Ishikawa (cell line): Measurements from ENCODE around the gene COL4A2.

ENCODE experiments used
- CEBPB ChIP-seq: IDR thresholded peaks from 2 replicates; pipeline ENCODE4 v1.6.1; 2012
- CREB1 ChIP-seq: IDR thresholded peaks from 2 replicates; pipeline ENCODE4 v1.6.1; 2012; ENCODE audit warnings: low read depth
- EGR1 ChIP-seq: IDR thresholded peaks from 2 replicates; pipeline ENCODE4 v1.6.1; 2012
- EP300 ChIP-seq: IDR thresholded peaks from 2 replicates; pipeline ENCODE4 v1.6.1; 2012; ENCODE audit warnings: borderline replicate concordance
- FOXM1 ChIP-seq: IDR thresholded peaks from 2 replicates; pipeline ENCODE4 v1.6.1; 2012; ENCODE audit warnings: low read depth, borderline replicate concordance
- NFIC ChIP-seq: IDR thresholded peaks from 2 replicates; pipeline ENCODE4 v1.6.1; 2012
- RAD21 ChIP-seq: IDR thresholded peaks from 2 replicates; pipeline ENCODE4 v1.6.1; 2012; ENCODE audit warnings: low read depth
- TAF1 ChIP-seq: IDR thresholded peaks from 2 replicates; pipeline ENCODE4 v1.6.1; 2012; ENCODE audit warnings: low read depth, mild to moderate bottlenecking
- TCF12 ChIP-seq: IDR thresholded peaks from 2 replicates; pipeline ENCODE4 v1.6.1; 2012; ENCODE audit warnings: low read depth
- TEAD4 ChIP-seq: IDR thresholded peaks from 2 replicates; pipeline ENCODE4 v1.6.1; 2012
- YY1 ChIP-seq: IDR thresholded peaks from 2 replicates; pipeline ENCODE4 v1.6.1; 2012; ENCODE audit warnings: low read depth
- ZBTB7A ChIP-seq: IDR thresholded peaks from 2 replicates; pipeline ENCODE4 v1.6.1; 2012; ENCODE audit warnings: low read depth
- TF ChIP-seq, protein P1 (sequence below): IDR thresholded peaks from 2 replicates; pipeline ENCODE4 v1.6.1; 2012; ENCODE audit warnings: low read depth, mild to moderate bottlenecking
- TF ChIP-seq, protein P2 (sequence below): IDR thresholded peaks from 2 replicates; pipeline ENCODE4 v1.6.1; 2012
- TF ChIP-seq, protein P3 (sequence below): IDR thresholded peaks from 2 replicates; pipeline ENCODE4 v1.6.1; 2012

COL4A2 gene

DNA sequence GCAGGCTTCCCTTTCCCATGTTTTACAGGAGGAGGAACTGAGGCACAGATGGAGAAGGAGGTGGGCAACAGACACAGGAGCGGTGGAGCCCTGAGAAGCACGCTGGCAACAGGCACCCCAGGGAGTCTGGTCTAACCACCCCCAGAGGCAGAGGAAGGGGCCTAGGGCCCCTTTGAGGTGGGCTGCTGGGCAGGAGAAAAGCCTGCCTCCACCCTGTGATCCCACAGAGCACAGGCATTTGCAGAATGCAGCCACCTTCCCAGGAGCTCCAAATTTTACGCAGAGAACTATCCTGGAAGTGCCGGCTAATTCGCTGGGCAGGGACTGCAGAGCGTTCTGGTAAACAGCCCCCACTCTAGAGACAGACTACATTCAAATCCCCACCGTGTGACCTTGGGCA lies 224.0 kb downstream of the COL4A2 start:
- TF ChIP-seq TAF1 (no peak), ZBTB7A (no peak), TEAD4 (no peak), NFIC (no peak), RAD21 (no peak), FOXM1 (no peak), CEBPB (no peak), YY1 (no peak), EP300 (no peak), CREB1 (no peak), EGR1 (no peak), TCF12 (no peak)
- TF ChIP-seq, protein P1, sequence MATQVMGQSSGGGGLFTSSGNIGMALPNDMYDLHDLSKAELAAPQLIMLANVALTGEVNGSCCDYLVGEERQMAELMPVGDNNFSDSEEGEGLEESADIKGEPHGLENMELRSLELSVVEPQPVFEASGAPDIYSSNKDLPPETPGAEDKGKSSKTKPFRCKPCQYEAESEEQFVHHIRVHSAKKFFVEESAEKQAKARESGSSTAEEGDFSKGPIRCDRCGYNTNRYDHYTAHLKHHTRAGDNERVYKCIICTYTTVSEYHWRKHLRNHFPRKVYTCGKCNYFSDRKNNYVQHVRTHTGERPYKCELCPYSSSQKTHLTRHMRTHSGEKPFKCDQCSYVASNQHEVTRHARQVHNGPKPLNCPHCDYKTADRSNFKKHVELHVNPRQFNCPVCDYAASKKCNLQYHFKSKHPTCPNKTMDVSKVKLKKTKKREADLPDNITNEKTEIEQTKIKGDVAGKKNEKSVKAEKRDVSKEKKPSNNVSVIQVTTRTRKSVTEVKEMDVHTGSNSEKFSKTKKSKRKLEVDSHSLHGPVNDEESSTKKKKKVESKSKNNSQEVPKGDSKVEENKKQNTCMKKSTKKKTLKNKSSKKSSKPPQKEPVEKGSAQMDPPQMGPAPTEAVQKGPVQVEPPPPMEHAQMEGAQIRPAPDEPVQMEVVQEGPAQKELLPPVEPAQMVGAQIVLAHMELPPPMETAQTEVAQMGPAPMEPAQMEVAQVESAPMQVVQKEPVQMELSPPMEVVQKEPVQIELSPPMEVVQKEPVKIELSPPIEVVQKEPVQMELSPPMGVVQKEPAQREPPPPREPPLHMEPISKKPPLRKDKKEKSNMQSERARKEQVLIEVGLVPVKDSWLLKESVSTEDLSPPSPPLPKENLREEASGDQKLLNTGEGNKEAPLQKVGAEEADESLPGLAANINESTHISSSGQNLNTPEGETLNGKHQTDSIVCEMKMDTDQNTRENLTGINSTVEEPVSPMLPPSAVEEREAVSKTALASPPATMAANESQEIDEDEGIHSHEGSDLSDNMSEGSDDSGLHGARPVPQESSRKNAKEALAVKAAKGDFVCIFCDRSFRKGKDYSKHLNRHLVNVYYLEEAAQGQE = no peak
- TF ChIP-seq, protein P2, sequence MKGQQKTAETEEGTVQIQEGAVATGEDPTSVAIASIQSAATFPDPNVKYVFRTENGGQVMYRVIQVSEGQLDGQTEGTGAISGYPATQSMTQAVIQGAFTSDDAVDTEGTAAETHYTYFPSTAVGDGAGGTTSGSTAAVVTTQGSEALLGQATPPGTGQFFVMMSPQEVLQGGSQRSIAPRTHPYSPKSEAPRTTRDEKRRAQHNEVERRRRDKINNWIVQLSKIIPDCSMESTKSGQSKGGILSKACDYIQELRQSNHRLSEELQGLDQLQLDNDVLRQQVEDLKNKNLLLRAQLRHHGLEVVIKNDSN = no peak
- TF ChIP-seq, protein P3, sequence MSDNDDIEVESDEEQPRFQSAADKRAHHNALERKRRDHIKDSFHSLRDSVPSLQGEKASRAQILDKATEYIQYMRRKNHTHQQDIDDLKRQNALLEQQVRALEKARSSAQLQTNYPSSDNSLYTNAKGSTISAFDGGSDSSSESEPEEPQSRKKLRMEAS = no peak

DNA sequence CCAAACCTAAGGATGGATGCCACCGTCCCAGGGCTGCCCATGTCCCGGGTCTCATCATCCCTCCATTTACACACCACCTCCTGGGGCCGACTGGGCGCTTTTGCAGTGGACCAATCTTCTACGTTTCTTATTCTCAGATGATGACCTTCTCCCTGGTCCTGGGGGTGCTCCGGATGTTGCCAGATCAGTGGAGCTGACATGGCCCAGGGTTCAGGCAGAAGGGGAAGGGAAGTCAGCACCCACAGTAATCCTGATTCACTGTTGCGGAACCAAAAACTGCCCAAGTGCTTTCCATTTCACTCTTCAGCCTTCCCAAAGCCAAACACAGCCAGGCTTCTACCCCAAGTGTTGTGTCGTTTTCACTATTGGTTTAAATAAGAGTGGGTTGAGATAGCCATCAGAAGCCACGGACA lies 224.6 kb downstream of the COL4A2 start:
- TF ChIP-seq NFIC = no peak
- no peak for TF ChIP-seq YY1
- TF ChIP-seq, protein P3 = no peak
- TF ChIP-seq EGR1 = no peak
- TF ChIP-seq TAF1 = no peak
- no peak for TF ChIP-seq EP300
- TF ChIP-seq, protein P1 = no peak
- TF ChIP-seq, protein P2 = no peak
- TF ChIP-seq ZBTB7A = no peak
- no peak for TF ChIP-seq FOXM1
- TF ChIP-seq TEAD4 = no peak
- TF ChIP-seq CEBPB = no peak
- no peak for TF ChIP-seq RAD21
- no peak for TF ChIP-seq TCF12
- TF ChIP-seq CREB1 = no peak

DNA sequence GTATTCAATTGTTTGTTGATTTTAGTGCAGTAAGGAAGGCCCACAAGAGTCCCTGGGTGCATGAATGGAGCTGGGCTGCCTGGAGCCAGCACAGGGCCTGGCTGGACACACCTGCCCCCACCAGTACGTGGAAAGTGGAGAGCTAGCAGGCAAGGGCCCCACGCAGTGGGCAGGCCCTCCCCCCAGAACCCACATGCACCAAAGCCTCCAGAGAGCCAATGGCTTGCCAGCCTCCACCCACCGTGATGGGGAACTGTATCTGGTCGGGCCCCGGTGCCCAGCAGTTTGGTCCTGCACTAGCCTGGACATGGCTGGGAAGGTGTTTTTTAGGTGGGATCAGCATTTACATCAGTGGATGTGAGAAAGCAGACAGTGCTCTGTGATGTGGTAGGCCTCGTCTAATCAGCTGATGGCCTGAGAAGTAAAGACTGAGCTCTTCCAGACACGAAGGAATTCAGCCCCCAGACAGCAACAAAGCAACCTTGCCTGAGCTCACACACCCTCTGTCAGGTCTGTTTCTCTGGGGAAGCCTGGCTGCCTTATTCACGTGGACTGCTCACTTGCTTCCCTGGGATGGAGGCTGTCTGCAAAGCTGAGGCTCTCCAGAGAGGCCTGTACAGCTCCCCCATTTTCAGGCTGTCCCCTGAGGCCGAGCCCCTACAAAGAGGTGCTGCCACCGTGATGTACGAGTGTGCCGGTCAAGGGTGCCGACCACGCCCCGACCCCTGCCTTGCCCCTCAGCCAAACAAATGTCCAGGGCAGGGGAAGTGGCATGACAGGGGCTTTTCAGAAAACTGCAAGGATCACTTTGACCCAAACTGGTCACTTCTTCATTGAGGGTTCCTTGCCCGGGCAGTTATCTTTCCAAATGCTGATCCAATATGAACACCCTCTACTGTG lies 226.9 kb downstream of the COL4A2 start:
- TF ChIP-seq CEBPB = no peak
- TF ChIP-seq, protein P2 = no peak

DNA sequence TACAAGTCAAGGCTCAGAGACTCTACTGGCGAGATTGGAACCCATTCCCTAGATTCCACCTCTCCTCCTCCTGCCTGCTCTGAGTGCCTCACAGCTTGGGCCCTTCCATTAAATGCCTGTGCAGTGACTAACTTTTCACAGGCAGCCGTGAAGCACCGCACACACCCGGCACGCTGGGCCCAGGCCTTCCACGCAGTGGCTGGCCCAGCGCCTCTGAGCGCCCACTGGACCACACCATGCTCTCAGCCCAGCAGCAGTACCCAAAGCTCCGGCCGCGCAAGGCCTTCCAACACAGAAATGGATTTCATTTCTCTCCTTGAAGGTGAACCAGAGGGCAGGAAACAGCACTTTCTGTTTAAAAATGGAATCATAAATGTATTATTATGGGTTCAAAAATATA lies 228.4 kb downstream of the COL4A2 start:
- no peak for TF ChIP-seq TEAD4
- no peak for TF ChIP-seq CEBPB
- TF ChIP-seq EGR1 = no peak
- TF ChIP-seq NFIC = no peak
- TF ChIP-seq, protein P2 = no peak
- no peak for TF ChIP-seq FOXM1
- TF ChIP-seq ZBTB7A = no peak
- TF ChIP-seq TAF1 = no peak
- TF ChIP-seq TCF12 = no peak

DNA sequence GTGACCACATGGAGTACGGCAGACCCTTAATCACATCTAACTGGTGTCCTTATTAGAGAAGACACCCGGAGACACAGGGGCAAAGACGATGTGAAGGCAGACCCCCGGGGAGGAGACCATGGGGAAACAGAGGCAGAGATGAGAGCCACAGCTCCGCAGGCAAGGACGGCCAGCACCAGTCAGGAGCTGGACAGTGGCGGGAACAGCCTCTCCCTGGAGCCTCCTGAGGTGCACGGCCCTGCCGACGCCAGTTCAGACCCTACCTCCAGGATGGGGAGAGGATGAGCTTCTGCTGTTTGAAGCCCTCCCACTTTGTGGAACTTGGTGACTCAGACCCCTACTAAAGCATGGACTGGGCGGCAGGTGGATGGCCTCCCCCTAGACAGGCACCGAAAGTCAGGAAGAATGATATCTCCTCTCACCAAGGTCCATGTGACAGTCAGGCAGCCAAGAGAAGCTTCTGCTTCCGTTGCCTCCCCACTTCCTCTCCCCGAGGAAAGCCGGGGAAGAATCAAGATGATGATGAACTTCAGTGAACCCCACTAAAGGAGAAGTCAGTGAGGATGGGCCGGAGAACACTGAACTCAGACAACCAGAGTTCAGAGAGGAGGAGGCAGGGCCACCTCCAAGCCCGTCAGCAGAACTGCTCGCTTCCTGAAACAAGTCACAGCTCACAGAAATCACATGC lies 229.1 kb downstream of the COL4A2 start:
- TF ChIP-seq FOXM1 (no peak), ZBTB7A (no peak), TEAD4 (no peak), YY1 (no peak), CEBPB (no peak), CREB1 (no peak), TAF1 (no peak), RAD21 (no peak)
- TF ChIP-seq, protein P2 = no peak
- TF ChIP-seq, protein P3 = no peak
